ENCODE data around the gene SMIM29.

The SMIM29 gene

GRCh38 chr6:34236443-34237315 is 12.1 kb downstream of the SMIM29 start, which contains the start of gene HMGA1:
Gene HMGA1 (plus strand): TSS chr6:34236873. CDS start chr6:34240781, 3,908 bp downstream.
- no peak for TF ChIP-seq CTCF (IDR thresholded peaks at IDR 0.05; ENCODE audit: extremely low read depth, missing control alignments)
- DNase-seq (ENCODE audit: low spot score) = peak; percentile 98

GRCh38 chr6:34236131-34236442 is 12.7 kb downstream of the SMIM29 start:
- peak; percentile 66 for DNase-seq (ENCODE audit: low spot score)
- no peak for TF ChIP-seq CTCF (IDR thresholded peaks at IDR 0.05; ENCODE audit: extremely low read depth, missing control alignments)

- peak; percentile 83 for DNase-seq (ENCODE audit: low spot score)
- no peak for TF ChIP-seq CTCF (IDR thresholded peaks at IDR 0.05; ENCODE audit: extremely low read depth, missing control alignments)
Measured at GRCh38 chr6:34235307-34236130, 13.3 kb downstream of the SMIM29 start.

- no peak for DNase-seq (ENCODE audit: low spot score)
- no peak for TF ChIP-seq CTCF (IDR thresholded peaks at IDR 0.05; ENCODE audit: extremely low read depth, missing control alignments)
Measured at GRCh38 chr6:34234667-34235306, 14.0 kb downstream of the SMIM29 start.

GRCh38 chr6:34233867-34234266 is 14.9 kb downstream of the SMIM29 start:
- TF ChIP-seq CTCF (IDR thresholded peaks at IDR 0.05; ENCODE audit: extremely low read depth, missing control alignments) = no peak

GRCh38 chr6:34232901-34233300 is 15.9 kb downstream of the SMIM29 start:
- DNase-seq (ENCODE audit: low spot score) = no peak

More at GRCh38 chr6:34233867-34234266, 14.9 kb downstream of the SMIM29 start:
- no peak for DNase-seq (ENCODE audit: low spot score)

More at GRCh38 chr6:34232901-34233300, 15.9 kb downstream of the SMIM29 start:
- TF ChIP-seq CTCF (IDR thresholded peaks at IDR 0.05; ENCODE audit: extremely low read depth, missing control alignments) = no peak

Measured in GM20000 (cell line).